Gastroesophageal sphincter (tissue), 3 donors: ENCODE results near the gene TMEM209.

Experiments
- POLR2A ChIP-seq, 2 donors: fragments of 450-650 bp; IDR thresholded peaks; one replicate each; pipeline ENCODE4 v1.6.1; 2017; ENCODE audit warnings: antibody characterized with exemption in 2 of 2, mild to moderate bottlenecking in 2 of 2, moderate library complexity in 1 of 2
- TF ChIP-seq, protein P1 (sequence below), 4 experiments: fragments of 200-600 bp in 2 of 4; fragments of 450-650 bp in 2 of 4; sonication (generic) in 1 of 4; IDR thresholded peaks; one replicate each; pipeline ENCODE4 v1.5.1; 2017 to 2019; ENCODE audit warnings: antibody characterized with exemption in 4 of 4, mild to moderate bottlenecking in 2 of 4, moderate library complexity in 2 of 4

DNA sequence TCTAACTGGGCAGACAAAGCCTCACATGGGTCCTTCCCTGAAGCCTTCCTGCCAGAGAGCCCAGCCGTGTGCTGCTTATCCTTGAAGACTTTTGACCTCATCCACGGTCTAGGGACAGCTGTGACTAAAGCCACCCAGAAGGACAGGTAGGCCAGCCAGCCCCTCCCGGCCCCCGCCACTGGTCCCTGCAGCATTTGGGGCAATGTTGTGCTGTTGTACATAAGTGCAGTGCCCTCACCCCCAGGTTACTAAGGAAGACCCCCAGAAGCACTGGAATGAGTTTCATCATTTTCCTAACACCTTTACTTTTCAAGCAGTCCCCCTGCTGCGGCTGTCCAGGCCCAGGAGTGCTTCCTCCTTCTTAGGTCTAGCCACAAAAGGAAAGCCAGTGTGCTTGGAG is 43.0 kb downstream of the TMEM209 start:
- TF ChIP-seq, protein P1, sequence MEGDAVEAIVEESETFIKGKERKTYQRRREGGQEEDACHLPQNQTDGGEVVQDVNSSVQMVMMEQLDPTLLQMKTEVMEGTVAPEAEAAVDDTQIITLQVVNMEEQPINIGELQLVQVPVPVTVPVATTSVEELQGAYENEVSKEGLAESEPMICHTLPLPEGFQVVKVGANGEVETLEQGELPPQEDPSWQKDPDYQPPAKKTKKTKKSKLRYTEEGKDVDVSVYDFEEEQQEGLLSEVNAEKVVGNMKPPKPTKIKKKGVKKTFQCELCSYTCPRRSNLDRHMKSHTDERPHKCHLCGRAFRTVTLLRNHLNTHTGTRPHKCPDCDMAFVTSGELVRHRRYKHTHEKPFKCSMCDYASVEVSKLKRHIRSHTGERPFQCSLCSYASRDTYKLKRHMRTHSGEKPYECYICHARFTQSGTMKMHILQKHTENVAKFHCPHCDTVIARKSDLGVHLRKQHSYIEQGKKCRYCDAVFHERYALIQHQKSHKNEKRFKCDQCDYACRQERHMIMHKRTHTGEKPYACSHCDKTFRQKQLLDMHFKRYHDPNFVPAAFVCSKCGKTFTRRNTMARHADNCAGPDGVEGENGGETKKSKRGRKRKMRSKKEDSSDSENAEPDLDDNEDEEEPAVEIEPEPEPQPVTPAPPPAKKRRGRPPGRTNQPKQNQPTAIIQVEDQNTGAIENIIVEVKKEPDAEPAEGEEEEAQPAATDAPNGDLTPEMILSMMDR (IDR thresholded peaks at IDR 0.05) = no peak
- no peak for TF ChIP-seq POLR2A (IDR thresholded peaks at IDR 0.05)
